Ascending aorta (tissue), 2 donors: ENCODE results near the gene POFUT1. TPM values are rescaled to one million over a fixed set of nuclear protein-coding genes. Genes with fewer than 3 reads are reported as not detected.
A peak's percentile ranks its signal among the peaks of the same experiment; 100 is the strongest.

Experiments used
- DNase-seq, 2 donors: peaks; one replicate each; pipeline ENCODE4 v3.0.0-alpha.2; 2019; ENCODE audit warnings: low spot score in 2 of 2
- H3K27ac ChIP-seq, 2 donors: fragments of 200-600 bp; sonication (generic); one replicate each; pipeline ENCODE4 v1.5.1; 2016 to 2017; ENCODE audit warnings: mild to moderate bottlenecking in 1 of 2
- H3K27me3 ChIP-seq: fragments of 200-600 bp; sonication (generic); one replicate; pipeline ENCODE4 v1.5.1; 2017
- H3K36me3 ChIP-seq, 2 donors: fragments of 200-600 bp; sonication (generic); one replicate each; pipeline ENCODE4 v1.5.1; 2016
- H3K4me1 ChIP-seq, 2 donors: fragments of 200-600 bp; sonication (generic); one replicate each; pipeline ENCODE4 v1.5.1; 2016 to 2017; ENCODE audit warnings: mild to moderate bottlenecking in 1 of 2
- H3K4me3 ChIP-seq, 2 donors: fragments of 200-600 bp; sonication (generic); one replicate each; pipeline ENCODE4 v1.5.1; 2016 to 2017; ENCODE audit warnings: mild to moderate bottlenecking in 1 of 2
- H3K9me3 ChIP-seq, 2 donors: fragments of 200-600 bp; sonication (generic); one replicate each; pipeline ENCODE4 v1.5.1; 2016
- CTCF ChIP-seq, 3 experiments: fragments of 200-600 bp in 2 of 3; fragments of 450-650 bp in 1 of 3; sonication (generic) in 2 of 3; IDR thresholded peaks; one replicate each; pipeline ENCODE4 v1.5.1; 2016 to 2019; ENCODE audit warnings: antibody characterized with exemption in 3 of 3, mild to moderate bottlenecking in 1 of 3, moderate library complexity in 1 of 3
- intact Hi-C: fragments of 100-400 bp; cut with DNase I; formaldehyde crosslinking; loops from one replicate; pipeline ENCODE4 v1.15.1; 2023
- total RNA-seq: library from RNA; depleted of rRNA; stranded (reverse); fragments of >200 nt; gene quantifications from one replicate; pipeline ENCODE4 v1.1.0, GENCODE V29; 2016

The POFUT1 gene
- total RNA-seq, 1 donor from 2014 or later: 29.8 TPM

- no peak for DNase-seq
- Histone ChIP-seq H3K4me3 (no peak overlapping the region), H3K27me3 (no peaks in the 10 kb centered on the region), H3K36me3 (peaks cover 26 to 32% of the 10 kb centered on the region in 2 donors), H3K27ac (peak overlapping the region in 1 of 2 donors; percentile 39), H3K4me1 (peaks cover 0 to 29% of the 10 kb centered on the region in 2 donors), H3K9me3 (no peaks in the 10 kb centered on the region)
- intact Hi-C loops: loop anchor here (10.0 kb wide), 2 partner anchors 329 to 379 kb away; partner anchors contain the start of genes DUSP15 and TTLL9
- TF ChIP-seq CTCF (IDR thresholded peaks at IDR 0.05): no peak
Observed at GRCh38 chr20:32203356-32204204, 4.1 kb upstream of the POFUT1 start.

GRCh38 chr20:32204205-32205109 lies 3.2 kb upstream of the POFUT1 start:
- Histone ChIP-seq H3K4me1 (peaks cover 0 to 33% of the 10 kb centered on the region in 2 donors), H3K27ac (peak overlapping the region in 1 of 2 donors; percentile 39), H3K4me3 (no peak overlapping the region), H3K27me3 (no peaks in the 10 kb centered on the region), H3K9me3 (no peaks in the 10 kb centered on the region), H3K36me3 (peaks cover 18 to 24% of the 10 kb centered on the region in 2 donors)
- DNase-seq: no peak
- no peak for TF ChIP-seq CTCF (IDR thresholded peaks at IDR 0.05)
- intact Hi-C loops: loop anchor here (5.0 to 10.0 kb wide), 3 partner anchors 73 to 380 kb away; partner anchors contain the start of genes DUSP15, KIF3B and TTLL9

GRCh38 chr20:32205110-32205842 lies 2.4 kb upstream of the POFUT1 start:
- no peaks in the 10 kb centered on the region for H3K9me3 ChIP-seq
- H3K27me3 ChIP-seq: no peaks in the 10 kb centered on the region
- no peak for DNase-seq
- H3K36me3 ChIP-seq: peaks cover 16 to 17% of the 10 kb centered on the region in 2 donors
- H3K4me3 ChIP-seq: peak overlapping the region in 1 of 2 donors; percentile 95
- peaks cover 0 to 33% of the 10 kb centered on the region in 2 donors for H3K4me1 ChIP-seq
- intact Hi-C loops: loop anchor here (5.0 to 10.0 kb wide), 3 partner anchors 72 to 380 kb away; partner anchors contain the start of genes DUSP15, KIF3B and TTLL9
- TF ChIP-seq CTCF (IDR thresholded peaks at IDR 0.05): no peak
- peak overlapping the region; percentile 19 to 78 for H3K27ac ChIP-seq

GRCh38 chr20:32205843-32206759 lies 1.6 kb upstream of the POFUT1 start:
- TF ChIP-seq CTCF (IDR thresholded peaks at IDR 0.05): no peak
- no peaks in the 10 kb centered on the region for H3K9me3 ChIP-seq
- H3K36me3 ChIP-seq: peaks cover 10 to 13% of the 10 kb centered on the region in 2 donors
- H3K27ac ChIP-seq: peak overlapping the region; percentile 77 to 78
- H3K27me3 ChIP-seq: no peaks in the 10 kb centered on the region
- peak overlapping the region; percentile 95 to 97 for H3K4me3 ChIP-seq
- H3K4me1 ChIP-seq: peaks cover 0 to 33% of the 10 kb centered on the region in 2 donors
- DNase-seq: no peak
- intact Hi-C loops: loop anchor here (5.0 to 10.0 kb wide), 3 partner anchors 71 to 381 kb away; partner anchors contain the start of genes DUSP15, KIF3B and TTLL9
